Measurements from ENCODE around the gene ENDOU. TPM values are rescaled to one million over a fixed set of nuclear protein-coding genes. Genes with fewer than 3 reads are reported as not detected.
"Not testable (repeated sequence)": the region's sequence is repeated elsewhere in the genome, so short reads cannot be mapped to it uniquely, and the experiment has no call there.

Gene ENDOU
- total RNA-seq, 1 donor from 2014 or later = 0.89 TPM

GRCh38 chr12:47686645-47687240 is 38.5 kb downstream of the ENDOU start:
- DNase-seq (ENCODE audit: low spot score) = no peak

GRCh38 chr12:47679785-47680184 is 45.5 kb downstream of the ENDOU start:
- DNase-seq (ENCODE audit: low spot score) = no peak

GRCh38 chr12:47672068-47672467 is 53.2 kb downstream of the ENDOU start:
- DNase-seq (ENCODE audit: low spot score) = no peak

DNA sequence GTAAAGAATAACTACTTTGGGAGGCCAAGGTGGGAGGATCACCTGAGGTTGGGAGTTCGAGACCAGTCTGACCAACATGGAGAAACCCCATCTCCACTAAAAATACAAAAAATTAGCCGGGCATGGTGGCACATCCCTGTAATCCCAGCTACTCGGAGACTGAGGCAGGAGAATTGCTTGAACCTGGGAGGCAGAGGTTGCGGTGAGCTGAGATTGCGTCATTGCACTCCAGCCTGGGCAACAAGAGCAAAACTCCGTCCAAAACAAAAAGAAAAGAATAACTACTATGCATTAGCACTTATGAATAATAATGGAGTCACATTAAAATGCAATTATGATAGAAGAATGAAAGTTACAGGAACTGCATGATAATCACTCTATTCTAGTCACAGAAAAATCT is 57.4 kb downstream of the ENDOU start:
- not testable (repeated sequence) for DNase-seq (ENCODE audit: low spot score)

Other genes starting within 250 kb of the ENDOU start
- gene RPAP3, start 19.5 kb downstream of the ENDOU start, total RNA-seq = 35.5 TPM
- gene RAPGEF3, start 33.4 kb upstream of the ENDOU start, total RNA-seq = 83.4 TPM
- 41.3 TPM for gene SLC48A1, start 47.7 kb upstream of the ENDOU start, total RNA-seq
- 144 TPM for gene HDAC7, start 94.4 kb upstream of the ENDOU start, total RNA-seq
- 12.6 TPM for gene VDR, start 179.5 kb upstream of the ENDOU start, total RNA-seq
- gene TMEM106C, start 238.1 kb upstream of the ENDOU start, total RNA-seq = 39.0 TPM